ENCODE results near the gene CD74. TPM values are rescaled to one million over a fixed set of nuclear protein-coding genes. Genes with fewer than 3 reads are reported as not detected.
A peak's percentile ranks its signal among the peaks of the same experiment; 100 is the strongest.

The CD74 gene
- polyA plus RNA-seq, 1 donor from 2014 or later = not detected

DNA sequence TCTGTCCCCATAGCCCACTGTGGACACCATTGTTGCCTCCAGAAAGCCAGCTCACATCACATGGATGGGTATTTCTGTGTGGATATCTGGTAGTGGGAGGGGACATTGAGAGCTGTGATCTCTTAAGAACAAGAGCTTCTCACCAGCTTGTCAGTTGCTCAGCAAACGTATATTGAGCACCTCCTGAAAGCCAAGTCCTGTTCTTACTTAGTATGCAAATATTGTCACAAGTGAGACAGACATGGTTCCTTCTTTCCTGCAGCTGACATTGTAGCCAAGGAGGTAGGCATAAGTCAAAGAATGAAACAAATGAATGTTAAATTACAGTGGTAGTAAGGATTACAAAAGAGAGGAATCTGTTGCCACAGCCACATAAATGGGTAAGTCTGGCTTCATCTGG, 51.4 kb downstream of the CD74 start:
- H3K27ac ChIP-seq (ENCODE audit: low read length) = no peak overlapping the region
- H3K4me2 ChIP-seq (ENCODE audit: low read length) = no peak overlapping the region
- no peaks in the 10 kb centered on the region for H3K9me3 ChIP-seq (ENCODE audit: low read length)
- no peaks in the 10 kb centered on the region for H3F3A ChIP-seq (ENCODE audit: insufficient read depth, low read length, poor library complexity, severe bottlenecking)
- TF ChIP-seq, protein P1, sequence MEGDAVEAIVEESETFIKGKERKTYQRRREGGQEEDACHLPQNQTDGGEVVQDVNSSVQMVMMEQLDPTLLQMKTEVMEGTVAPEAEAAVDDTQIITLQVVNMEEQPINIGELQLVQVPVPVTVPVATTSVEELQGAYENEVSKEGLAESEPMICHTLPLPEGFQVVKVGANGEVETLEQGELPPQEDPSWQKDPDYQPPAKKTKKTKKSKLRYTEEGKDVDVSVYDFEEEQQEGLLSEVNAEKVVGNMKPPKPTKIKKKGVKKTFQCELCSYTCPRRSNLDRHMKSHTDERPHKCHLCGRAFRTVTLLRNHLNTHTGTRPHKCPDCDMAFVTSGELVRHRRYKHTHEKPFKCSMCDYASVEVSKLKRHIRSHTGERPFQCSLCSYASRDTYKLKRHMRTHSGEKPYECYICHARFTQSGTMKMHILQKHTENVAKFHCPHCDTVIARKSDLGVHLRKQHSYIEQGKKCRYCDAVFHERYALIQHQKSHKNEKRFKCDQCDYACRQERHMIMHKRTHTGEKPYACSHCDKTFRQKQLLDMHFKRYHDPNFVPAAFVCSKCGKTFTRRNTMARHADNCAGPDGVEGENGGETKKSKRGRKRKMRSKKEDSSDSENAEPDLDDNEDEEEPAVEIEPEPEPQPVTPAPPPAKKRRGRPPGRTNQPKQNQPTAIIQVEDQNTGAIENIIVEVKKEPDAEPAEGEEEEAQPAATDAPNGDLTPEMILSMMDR (IDR thresholded peaks at IDR 0.05; ENCODE audit: poor library complexity, severe bottlenecking) = no peak
- no peaks in the 10 kb centered on the region for H3K36me3 ChIP-seq (ENCODE audit: insufficient read depth, low read length)
- no peaks in the 10 kb centered on the region for H3K27me3 ChIP-seq (ENCODE audit: insufficient read depth, low read depth, low read length)
- H3K9ac ChIP-seq (ENCODE audit: low read length) = no peak overlapping the region
- no peak overlapping the region for H3K4me3 ChIP-seq (ENCODE audit: low read length)
- no peak overlapping the region for H2AFZ ChIP-seq (ENCODE audit: low read depth, low read length)
- H3K79me2 ChIP-seq (replicated peaks; ENCODE audit: insufficient read depth, low read length) = peaks cover 6% of the 10 kb centered on the region
- no peaks in the 10 kb centered on the region for H4K20me1 ChIP-seq (ENCODE audit: insufficient read depth)
- no peaks in the 10 kb centered on the region for H3K9me2 ChIP-seq (ENCODE audit: insufficient read depth, low read length)

- H3K4me2 ChIP-seq (ENCODE audit: low read length) = peak overlapping the region; percentile 62
- H3K36me3 ChIP-seq (ENCODE audit: insufficient read depth, low read length) = no peaks in the 10 kb centered on the region
- peak overlapping the region; percentile 60 for H3K9ac ChIP-seq (ENCODE audit: low read length)
- H3K4me3 ChIP-seq (ENCODE audit: low read length) = peak overlapping the region; percentile 91
- no peak overlapping the region for H2AFZ ChIP-seq (ENCODE audit: low read depth, low read length)
- H3K79me2 ChIP-seq (replicated peaks; ENCODE audit: insufficient read depth, low read length) = peaks cover 6% of the 10 kb centered on the region
- no peaks in the 10 kb centered on the region for H4K20me1 ChIP-seq (ENCODE audit: insufficient read depth)
- no peak overlapping the region for H3K27ac ChIP-seq (ENCODE audit: low read length)
- no peaks in the 10 kb centered on the region for H3K9me2 ChIP-seq (ENCODE audit: insufficient read depth, low read length)
- H3K9me3 ChIP-seq (ENCODE audit: low read length) = no peaks in the 10 kb centered on the region
- H3F3A ChIP-seq (ENCODE audit: insufficient read depth, low read length, poor library complexity, severe bottlenecking) = no peaks in the 10 kb centered on the region
- TF ChIP-seq MXI1 (conservative IDR thresholded peaks at IDR 0.05; ENCODE audit: poor library complexity, severe bottlenecking) (no peak), RAD21 (conservative IDR thresholded peaks at IDR 0.05) (no peak), SMC3 (conservative IDR thresholded peaks at IDR 0.05; ENCODE audit: poor library complexity) (no peak), EZH2 (IDR thresholded peaks at IDR 0.05; ENCODE audit: borderline replicate concordance, insufficient read depth, low read length, poor library complexity, severe bottlenecking) (no peak), REST (IDR thresholded peaks at IDR 0.05; ENCODE audit: borderline replicate concordance) (no peak), POLR2AphosphoS5 (IDR thresholded peaks at IDR 0.05) (no peak), TAF1 (IDR thresholded peaks at IDR 0.05; ENCODE audit: low read depth) (no peak)
- TF ChIP-seq, protein P1 (IDR thresholded peaks at IDR 0.05; ENCODE audit: poor library complexity, severe bottlenecking) = no peak
- H3K27me3 ChIP-seq (ENCODE audit: insufficient read depth, low read depth, low read length) = no peaks in the 10 kb centered on the region
Measured at GRCh38 chr5:150358261-150359095, 54.2 kb downstream of the CD74 start.

Measured in neural cell (in vitro differentiated cells).